NCI-H1436 (cell line): Measurements from ENCODE around the gene ZNF335.
"Not testable (repeated sequence)": the region's sequence is repeated elsewhere in the genome, so short reads cannot be mapped to it uniquely, and the experiment has no call there.

Experiments
- DNase-seq: peaks from one replicate; lab custom pipeline; 2025; lab: John Stamatoyannopoulos, UW

ZNF335 gene

DNA sequence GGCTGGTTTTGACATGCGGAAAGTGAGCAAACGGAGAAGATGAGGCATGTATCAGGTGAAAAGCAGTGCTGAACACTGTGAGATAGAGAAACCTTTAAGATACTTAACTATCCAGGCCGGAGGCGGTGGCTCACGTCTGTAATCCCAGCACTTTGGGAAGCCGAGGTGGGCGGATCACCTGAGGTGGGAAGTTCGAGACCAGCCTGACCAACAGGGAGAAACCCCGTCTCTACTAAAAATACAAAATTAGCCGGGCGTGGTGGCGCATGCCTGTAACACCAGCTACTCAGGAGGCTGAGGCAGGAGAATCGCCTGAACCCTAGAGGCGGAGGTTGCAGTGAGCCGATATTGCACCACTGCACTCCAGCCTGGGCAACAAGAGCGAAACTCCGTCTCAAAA, 40.3 kb downstream of the ZNF335 start:
- not testable (repeated sequence) for DNase-seq

DNA sequence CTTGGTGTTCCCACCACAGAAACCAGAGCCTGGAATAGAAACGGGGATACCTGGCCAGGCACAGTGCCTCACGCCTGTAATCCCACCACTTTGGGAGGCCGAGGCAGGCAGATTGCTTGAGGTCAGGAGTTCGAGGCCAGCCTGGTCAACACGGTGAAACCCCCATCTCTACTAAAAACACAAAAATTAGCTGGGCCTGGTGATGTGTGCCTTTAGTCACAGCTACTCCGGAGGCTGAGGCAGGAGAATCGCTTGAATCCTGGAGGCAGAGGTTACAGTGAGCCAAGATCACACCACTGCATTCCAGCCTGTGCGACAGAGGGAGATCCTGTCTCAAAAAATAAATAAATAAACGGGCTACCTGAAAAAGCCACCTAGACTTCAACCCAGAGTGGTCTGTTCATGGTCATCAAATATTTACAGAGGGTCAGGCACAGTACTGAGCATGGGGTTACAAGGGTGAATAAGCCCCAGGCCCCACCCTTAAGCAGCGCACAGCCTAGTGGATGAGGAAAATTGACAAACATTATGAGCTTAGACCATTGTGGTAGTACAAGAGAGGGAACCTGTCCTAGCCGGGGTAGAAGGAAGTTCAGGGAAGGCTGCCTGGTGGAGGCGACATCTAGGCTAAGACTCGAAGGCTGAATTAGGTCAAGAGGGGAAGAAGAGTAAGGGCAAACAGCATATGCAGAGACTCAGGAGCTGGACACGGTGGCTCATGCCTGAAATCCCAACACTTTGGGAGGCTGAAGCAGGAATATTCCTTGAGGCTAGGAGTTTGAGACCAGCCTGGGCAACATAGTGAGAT, 44.7 kb downstream of the ZNF335 start:
- DNase-seq = no peak

DNA sequence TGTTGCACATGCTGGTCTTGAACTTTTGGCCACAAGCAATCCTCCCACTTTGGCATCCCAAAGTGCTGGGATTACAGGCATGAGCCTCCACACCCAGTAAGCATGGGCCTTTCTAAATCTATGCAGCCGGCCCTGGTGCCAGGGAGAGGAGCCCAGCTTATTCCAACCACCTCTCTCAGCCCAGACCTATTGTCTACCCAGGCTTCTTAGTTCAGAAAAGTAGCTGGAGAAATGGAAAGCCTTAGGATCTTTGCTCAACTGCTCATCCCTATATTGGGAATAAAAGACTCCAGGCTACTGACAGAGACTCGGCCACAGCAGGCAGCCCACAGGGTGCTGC, 45.3 kb downstream of the ZNF335 start:
- DNase-seq = no peak

DNA sequence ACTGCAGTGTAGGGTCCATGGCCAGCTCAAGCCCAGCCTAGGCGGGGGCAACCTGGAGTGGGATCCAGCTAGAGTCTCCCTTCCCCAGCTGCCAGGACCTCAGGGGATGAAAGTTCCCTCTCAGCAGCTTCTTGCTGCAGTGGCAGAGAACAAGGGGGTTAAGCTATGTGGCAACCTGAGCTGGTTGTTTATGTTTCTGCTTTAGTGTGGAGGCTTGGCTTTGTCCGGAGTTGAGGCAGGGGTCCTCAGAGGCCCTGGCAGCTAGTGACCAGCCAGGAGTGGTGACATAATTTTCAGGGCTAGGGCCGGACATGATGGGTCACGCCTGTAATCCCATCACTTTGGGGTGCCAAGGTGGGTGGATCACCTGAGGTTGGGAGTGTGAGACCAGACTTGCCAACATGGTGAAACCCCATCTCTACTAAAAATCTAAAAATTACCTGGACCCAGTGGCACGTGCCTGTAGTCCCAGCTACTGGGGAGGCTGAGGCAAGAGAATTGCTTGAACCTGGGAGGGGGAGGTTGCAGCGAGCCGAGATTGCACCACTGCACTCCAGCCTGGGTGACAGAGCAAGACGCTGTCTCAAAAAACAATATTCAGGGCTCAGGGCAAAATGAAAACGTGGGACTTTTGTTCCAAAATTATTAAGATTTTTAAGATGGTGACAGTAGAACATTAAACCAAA, 46.0 kb downstream of the ZNF335 start:
- DNase-seq = no peak

DNA sequence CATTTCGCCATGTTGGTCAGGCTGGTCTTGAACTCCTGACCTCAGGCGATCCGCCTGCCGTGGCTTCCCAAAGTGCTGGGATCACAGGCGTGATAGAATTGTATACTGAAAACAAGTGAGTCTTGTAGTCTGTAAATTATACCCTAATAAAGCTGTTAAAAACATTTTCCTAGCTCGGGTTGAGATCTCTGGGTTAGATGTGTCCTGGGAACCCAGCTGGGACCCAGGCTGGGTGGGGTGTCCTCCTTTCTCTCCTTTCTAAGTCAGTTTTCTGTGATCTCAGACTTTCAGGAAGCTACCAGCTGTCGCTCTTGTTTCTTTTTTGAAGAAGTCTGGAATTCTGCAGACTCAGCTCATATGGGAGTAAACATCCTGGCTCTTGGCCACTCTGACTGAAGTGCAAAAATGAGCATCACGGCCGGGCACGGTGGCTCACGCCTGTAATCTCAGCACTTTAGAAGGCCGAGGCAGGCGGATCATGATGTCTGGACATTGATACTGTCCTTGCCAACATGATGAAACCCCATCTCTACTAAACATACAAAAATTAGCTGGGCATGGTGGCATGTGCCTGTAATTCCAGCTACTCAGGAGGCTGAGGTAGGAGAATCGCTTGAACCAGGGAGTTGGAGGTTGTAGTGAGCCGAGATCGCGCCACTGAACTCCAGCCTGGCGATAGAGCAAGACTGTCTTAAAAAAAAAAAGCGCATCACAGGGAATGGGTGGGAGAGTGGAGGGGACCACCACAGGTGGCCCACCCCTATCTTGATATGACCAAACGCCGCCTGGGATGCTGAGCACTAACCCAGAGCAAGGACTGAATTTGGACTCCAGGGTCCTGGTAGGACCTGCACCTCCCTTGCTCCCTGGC, 47.4 kb downstream of the ZNF335 start:
- DNase-seq = no peak

DNA sequence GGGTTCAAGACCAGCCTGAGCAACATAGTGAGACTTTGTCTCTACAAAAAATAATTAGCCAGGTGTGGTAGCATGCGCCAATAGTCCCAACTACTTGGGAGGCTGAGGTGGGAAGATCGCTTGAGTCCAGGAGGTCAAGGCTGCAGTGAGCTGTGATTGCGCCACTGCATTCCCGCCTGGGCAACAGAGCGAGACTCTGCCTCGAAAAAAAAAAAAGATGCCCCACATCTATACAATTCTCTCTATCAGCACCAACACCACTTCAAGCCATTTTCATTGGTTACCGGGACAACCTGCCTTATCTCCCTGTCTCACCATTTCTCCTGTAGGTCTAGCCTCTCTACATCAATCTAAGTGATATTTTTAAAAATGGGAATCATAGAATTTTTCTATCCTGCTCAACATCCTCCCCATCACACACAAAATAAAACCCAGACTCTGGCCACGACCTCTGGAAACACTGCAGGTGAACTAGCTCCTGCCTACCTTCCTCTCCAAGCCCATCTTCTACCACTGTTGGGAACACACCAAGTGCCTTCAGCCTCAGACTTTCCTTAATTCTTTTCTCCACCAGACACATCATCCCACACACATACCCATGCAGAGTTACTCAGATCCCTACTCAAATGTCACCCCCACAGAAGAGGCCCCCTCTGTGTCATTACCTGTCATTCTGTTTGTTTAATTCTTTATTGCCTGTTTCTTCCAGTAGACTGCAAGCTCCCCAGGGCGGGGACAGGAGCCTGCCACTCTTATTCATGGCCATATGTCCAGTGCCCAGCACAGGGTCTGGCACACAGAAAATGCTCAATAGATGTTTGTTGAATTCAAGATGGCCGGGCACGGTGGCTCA, 50.4 kb downstream of the ZNF335 start:
- no peak for DNase-seq

DNA sequence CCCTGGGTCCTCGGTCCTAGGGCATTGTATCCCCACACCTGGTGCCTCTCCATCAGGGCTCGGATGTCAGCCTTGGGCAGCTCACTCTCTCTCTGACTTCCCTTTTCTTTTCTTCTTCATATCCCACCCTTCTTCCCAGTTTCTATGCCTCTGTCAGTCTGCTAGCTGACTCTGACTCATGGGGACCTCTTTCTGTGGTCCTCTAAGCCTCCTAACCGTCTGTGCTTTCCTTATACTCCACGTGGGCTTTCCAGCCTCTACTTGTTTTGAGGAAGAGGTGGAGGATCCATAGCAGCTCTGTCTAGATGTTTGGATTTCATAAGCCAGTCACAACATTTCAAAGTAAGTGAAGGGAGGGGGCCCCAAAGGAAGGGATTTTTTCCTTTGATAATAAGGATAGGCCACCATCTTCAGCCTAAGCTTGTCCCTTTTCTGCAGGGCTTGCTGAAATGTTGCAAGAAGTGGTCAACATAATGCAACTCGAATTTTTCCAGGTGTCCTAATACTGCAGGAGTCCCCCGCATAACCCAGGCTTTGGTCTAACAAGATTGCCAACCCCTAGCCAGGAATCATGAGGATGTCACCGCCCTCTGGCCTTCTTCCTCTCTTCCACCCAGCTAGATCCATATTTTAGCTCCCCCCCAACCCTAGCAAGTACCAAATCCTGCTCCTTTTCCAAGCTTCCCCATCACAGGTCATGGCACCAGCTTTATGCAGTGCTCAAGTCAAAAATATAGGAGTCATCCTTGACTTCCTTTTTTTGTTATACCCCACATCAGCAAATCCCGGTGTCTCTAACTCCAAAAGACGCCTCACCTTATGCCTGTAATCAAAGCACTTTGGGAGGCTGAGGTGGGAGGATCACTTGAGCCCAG, 51.3 kb downstream of the ZNF335 start:
- no peak for DNase-seq

DNA sequence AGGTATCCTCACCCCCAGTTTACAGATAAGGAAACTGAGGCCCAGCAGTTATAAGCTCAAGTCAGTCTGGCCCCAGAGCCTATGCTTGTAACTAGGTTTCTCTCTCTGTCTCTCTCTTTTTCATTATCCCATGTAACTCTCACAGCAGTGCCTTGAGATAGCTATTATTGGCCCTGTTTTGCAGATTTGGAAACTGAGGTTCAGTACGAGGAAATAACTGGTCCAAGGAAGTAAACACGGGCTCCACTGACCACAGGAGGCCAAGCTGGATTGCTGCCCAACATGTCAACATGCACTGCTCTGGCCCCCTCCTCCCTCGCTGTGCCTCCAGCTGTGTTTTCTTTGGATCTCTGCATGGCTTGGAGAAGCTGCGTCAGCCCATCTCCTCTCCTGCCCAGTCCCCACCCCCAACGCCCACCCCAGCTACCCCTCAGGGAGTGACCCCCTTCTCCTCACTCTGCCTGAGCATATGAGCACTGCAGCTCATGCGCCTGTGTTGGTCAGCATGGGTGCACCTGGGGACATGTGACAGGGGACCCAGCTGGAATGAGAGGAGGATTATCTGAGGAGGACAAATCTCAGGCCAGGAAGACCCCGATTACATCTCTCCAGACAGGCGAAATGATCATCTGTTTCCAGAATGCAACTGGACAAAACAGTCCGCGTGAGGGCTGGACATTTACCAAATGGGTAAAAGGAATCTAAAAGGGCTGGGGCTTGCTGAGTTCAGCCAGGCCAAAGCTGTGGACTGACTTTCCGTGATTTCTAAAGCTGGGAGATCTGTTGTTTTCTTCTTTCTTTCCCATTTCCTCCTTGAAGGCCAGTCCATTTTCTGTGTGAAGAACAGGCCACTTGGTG, 52.2 kb downstream of the ZNF335 start:
- no peak for DNase-seq

DNA sequence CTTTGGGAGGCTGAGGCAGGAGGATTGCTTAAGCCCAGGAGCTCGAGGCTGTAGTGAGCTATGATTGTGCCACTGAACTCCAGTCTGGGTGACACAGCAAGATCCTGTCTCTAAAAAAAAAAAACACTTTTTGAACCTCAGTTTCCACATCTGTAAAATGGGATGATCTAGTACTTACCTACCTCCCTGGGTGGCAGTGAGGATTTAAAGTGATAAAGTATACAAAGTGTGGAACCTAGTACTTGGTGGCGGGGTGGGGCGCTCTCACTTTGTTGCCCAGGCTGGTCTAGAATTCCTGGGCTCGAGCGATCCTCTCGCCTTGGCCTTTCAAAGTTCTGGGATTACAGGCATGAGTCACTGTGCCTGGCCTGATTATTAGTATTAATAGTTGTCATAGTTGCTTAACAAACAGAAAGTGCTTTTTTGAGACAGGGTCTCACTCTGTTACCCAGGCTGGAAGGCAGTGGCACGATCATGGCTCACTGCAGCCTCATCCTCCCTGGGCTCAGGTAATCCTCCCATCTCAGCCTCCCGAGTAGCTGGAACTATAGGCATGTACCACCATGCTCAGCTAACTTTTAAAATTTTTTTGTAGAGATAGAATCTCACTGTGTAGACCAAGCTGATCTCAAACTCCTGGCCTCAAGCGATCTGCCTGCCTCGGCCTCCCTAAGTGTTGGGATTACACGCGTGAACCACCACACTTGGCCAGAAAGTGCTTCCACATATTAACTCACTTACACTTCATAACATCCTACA, 53.0 kb downstream of the ZNF335 start:
- no peak for DNase-seq

DNA sequence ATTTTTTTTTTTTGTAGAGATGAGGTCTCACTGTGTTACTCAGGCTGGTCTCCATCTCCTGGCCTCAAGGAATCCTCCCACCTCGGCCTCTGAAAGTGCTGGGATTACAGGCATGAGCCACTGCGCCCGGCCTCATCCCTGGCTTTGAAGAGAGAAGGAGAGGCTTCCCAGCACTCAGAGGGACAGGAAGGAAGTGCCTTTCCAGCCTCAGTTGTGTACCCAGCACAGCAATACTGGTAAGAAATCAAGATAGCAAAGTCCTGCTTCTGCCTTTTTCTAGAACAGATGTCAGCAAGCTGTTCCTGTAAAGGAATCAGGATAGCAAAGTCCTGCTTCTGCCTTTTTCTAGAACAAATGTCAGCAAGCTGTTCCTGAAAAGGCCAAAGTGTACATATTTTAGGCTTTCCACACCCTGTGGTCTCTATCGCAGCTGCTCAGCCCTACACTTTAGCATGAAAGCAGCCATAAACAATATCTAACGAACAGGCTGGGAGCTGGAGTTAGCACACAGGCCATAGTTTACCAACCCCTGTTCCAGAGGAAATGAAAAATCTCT, 53.7 kb downstream of the ZNF335 start:
- no peak for DNase-seq

DNA sequence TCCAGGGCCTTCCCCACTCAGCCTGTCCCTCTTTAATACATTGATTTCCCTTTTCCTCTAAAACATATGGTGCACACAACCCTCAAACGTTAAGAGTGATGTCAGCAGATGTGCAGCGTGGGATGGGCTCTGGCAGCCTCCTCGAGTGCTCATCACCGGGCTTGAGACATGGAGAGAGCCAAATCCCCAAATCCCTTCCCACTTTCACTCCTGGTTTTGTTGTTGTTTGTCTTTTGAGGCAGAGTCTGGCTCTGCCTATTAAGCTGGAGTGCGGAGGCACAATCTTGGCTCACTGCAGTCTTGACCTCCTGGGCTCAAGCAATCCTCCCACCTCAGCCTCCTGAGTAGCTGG, 54.2 kb downstream of the ZNF335 start:
- DNase-seq = no peak

DNA sequence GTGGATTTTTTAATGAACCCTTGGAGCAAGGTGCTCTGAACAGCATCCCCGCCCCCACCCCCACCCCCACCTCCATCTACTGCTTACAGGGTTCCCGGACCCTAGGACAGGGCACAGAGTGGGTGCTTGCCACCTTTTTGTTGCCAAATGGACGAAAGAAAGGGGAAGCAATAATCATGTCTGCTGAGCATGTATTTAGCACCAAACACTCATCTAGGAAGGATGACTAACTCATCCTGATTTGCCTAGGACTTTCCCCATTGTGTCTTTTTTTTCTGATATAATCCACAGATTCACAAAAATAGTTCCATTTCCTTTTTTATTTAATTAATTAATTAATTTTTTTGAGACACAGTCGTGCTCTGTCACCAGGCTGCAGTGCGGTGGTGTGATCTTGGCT, 58.9 kb downstream of the ZNF335 start:
- no peak for DNase-seq

DNA sequence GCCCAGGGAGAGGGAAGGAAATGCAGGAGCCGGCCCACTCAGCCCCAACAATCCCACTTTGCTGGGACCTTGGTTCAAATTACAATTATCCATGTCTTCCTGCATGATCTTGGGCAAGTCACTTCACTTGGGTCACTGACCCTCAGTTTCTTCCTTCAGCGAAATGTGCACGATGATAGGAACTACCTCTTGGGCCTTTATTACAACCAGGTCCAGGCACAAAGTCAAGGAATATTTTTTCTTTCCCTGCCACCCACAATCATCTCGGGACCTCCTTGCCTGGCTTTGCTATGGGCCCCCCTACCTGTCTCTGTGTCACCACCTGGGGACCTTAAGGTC, 59.7 kb downstream of the ZNF335 start:
- no peak for DNase-seq

DNA sequence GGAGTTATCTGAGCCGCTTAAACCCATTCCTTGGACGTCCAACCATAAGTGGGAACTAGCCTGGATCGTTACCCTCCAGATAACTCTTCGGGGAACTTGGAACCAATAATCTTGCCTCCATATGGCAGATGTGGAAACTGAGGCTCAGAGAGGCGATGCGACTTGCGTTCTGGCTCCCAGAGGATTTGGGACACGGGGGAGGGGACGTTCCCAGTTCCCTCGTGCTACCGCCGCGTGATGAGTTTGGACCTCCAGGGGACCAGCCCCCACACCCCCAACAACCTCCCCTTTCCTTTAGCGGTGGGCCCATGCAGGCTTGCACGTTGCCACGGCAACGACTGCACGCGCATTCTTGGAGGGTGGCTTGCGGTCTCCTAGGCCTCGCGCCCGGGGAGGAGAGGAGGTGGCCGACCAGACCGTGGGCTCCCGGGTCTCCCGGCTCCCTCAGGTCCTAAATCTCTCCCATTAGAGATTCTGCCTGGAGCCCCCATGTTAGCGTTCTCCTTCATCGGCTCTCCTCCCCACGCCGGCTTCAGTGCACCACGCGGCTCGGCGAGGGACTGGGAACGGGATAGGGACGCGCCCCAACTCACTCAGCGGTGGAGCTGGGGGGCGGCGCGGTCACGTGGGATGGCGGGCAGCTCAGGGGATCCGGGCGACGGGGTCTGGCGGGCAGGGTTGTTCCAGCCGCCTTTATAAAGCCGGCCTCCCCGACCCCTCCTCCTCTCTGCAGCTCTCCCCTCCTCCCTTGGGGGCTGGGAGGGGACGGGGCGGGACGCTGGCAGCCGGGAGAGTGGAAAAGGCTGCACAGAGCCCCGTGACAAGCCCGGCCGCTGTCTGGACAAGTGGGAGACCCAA, 60.3 kb downstream of the ZNF335 start, which contains the start of gene PLTP:
Gene PLTP, minus strand, starts transcription at position 670 of the 858 bp plus-strand sequence. CDS start 703 bp downstream, outside the sequence.
- DNase-seq = no peak

DNA sequence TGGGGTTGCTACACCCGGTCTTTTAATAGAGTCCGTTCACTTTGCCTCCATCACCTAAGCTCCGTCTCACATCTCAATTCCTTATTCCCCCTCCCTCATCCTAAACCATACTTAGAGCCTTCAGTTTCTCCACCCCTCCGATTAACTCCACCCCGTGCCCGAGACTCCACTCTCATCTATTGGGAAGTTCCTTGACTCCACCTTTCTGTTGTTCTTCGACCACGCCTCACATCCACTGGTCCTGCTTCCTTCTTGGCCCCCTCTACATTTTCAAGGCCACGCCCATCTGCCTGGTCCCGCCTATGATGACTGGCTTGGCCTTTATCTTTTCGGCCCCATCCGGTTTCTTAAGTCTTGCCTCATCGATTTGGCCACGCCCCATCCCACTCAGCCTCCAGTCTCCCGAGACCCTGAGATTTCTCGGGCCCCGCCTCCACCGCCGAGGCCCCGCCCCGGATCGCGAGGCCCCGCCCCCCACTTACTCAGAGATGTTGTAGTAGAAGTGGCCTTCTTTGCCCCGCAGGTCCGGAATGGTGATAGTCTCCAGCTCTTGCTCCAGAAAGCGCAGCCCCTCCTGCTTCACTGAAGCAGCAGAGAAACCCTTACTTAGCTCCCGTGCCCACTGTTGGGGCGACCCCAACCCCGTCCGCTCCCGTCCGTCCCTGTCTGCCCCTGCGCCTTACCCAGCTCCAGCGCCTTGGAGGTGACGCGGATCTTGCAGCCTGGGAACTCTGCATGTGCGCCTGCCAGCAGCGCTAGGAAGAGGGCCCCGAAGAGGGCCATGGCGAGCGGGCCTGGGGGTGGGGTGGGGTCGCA, 61.1 kb downstream of the ZNF335 start:
- peak; percentile 96 for DNase-seq

DNA sequence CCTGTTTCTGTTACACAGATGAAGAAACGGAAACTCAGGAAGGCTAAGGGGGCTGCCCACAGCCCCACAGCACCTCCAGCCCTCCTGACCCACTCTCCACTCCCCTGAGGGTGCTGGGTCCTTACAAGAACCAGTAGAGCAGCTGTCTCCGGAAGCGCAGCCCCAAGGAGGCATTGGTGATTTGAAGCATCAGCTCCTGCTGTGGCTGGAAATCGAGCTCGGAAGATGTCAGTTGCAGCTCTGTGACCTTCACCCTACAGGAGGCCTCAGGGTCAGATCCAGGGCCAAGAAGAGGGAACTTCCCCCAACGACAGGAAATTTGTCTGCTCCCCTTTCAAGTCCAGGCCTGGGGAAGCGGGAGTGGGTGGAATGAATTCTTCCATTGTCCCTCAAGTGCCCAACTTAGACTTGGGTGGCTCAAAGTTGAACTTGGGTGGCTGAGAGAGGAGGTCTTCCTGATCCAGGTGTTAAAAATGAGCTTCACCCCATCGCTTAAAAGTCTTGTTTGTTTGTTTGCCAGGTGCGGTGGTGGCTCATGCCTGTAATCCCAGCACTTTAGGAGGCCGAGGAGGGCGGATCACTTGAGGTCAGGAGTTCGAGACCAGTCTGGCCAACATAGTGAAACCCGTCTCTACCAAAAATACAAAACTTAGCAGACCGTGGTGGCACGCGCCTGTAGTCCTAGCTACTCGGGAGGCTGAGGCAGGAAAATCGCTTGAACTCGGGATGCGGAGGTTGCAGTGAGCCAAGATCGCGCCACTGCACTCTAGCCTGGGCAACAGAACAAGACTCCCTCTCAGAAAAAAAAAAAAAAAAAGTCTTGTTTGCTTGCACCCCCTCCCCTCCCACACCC, 62.0 kb downstream of the ZNF335 start:
- DNase-seq = no peak
